Lower lobe of right lung (tissue), 2 donors: ENCODE measurements around the gene LRRK1. TPM values are rescaled to one million over a fixed set of nuclear protein-coding genes. Genes with fewer than 3 reads are reported as not detected.

Source experiments
- ATAC-seq, 2 donors: fragments of 200-7000 bp; cut with Tn5 transposase; one replicate each; pipeline ENCODE4 v1.9.1; 2020 to 2022; ENCODE audit warnings: mild to moderate bottlenecking in 2 of 2, moderate library complexity in 2 of 2
- DNase-seq: peaks from one replicate; pipeline ENCODE4 v3.0.0-alpha.2; 2020
- H3K27ac ChIP-seq: fragments of 200-600 bp; one replicate; pipeline ENCODE4 v1.8.0; 2022
- H3K27me3 ChIP-seq: fragments of 200-600 bp; one replicate; pipeline ENCODE4 v1.8.0; 2022; ENCODE audit warnings: low read depth
- H3K36me3 ChIP-seq: fragments of 200-600 bp; one replicate; pipeline ENCODE4 v1.8.0; 2022; ENCODE audit warnings: mild to moderate bottlenecking
- H3K4me1 ChIP-seq: fragments of 200-600 bp; one replicate; pipeline ENCODE4 v1.8.0; 2022
- H3K4me3 ChIP-seq: fragments of 200-600 bp; one replicate; pipeline ENCODE4 v1.8.0; 2022; ENCODE audit warnings: mild to moderate bottlenecking
- H3K9me3 ChIP-seq: fragments of 200-600 bp; one replicate; pipeline ENCODE4 v1.8.0; 2022
- intact Hi-C: fragments of 100-400 bp; cut with DNase I; formaldehyde crosslinking; loops from one replicate; pipeline ENCODE4 v1.11.0; 2022
- total RNA-seq: library from RNA; stranded (reverse); fragmentation: NEBNext Ultra II Directional; extraction: Animal tissue kit (Norgen Biotek cat#: 25700); gene quantifications from one replicate; pipeline ENCODE4 v1.2.1, GENCODE V29; 2021
- TF ChIP-seq, protein P1 (sequence below): fragments of 200-600 bp; IDR thresholded peaks from one replicate; pipeline ENCODE4 v1.8.0; 2022; ENCODE audit warnings: antibody characterized with exemption, mild to moderate bottlenecking
- donor health status: DM: no; HTN: yes; CAD: no; lungs with severe emphysema.

The LRRK1 gene
- total RNA-seq, 1 donor from 2014 or later = 24.3 TPM

DNA sequence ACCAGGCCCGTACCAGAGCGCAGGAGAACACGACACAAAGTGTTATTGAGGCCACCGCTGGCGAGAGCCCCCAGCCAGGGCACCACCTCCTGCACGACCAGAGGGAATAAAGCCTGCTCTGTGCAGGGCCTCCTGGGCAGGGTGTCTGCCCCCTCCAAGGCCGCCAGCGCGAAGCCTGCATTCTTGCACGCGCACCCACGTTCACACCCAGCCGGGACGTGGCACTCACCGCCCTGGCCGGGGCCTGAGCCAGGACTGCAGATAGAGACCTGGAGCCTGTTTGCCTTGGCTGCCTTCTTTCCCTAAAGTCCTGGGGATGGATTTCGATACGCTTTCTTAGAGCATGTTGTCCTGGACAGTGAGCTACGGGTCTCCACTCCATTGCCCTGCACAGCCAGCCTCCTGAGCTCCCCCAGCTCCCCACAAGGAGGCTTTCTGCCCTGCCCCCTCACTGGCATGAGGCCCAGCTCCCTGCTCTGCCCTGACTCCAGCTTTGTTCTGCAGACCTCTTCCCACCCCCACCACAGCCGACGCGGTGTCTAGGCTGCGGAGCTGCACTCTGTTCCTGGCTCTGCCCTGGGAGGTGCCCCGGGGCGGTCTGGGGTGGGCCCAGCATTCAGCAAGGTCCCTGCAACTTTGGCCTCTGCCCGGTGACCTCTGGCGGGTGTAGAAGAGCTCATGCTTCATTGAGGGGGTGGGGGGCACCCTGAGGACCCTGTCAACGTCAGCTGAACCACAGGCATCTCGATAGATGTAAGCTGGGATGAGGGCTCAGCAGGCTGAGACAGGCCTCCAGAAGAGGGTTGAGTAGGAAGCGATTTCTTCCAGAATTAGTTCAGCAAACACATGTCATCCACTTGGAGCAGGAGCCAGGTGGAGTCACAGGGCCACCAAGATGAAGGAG is 145.0 kb downstream of the LRRK1 start:
- no peak overlapping the region for H3K4me3 ChIP-seq
- DNase-seq = peak; percentile 46
- no peak overlapping the region for H3K27ac ChIP-seq
- intact Hi-C loops = no loop called here
- H3K36me3 ChIP-seq = peaks cover 78% of the 10 kb centered on the region
- no peaks in the 10 kb centered on the region for H3K27me3 ChIP-seq
- ATAC-seq = no peak
- H3K4me1 ChIP-seq = peaks cover 12% of the 10 kb centered on the region
- TF ChIP-seq, protein P1, sequence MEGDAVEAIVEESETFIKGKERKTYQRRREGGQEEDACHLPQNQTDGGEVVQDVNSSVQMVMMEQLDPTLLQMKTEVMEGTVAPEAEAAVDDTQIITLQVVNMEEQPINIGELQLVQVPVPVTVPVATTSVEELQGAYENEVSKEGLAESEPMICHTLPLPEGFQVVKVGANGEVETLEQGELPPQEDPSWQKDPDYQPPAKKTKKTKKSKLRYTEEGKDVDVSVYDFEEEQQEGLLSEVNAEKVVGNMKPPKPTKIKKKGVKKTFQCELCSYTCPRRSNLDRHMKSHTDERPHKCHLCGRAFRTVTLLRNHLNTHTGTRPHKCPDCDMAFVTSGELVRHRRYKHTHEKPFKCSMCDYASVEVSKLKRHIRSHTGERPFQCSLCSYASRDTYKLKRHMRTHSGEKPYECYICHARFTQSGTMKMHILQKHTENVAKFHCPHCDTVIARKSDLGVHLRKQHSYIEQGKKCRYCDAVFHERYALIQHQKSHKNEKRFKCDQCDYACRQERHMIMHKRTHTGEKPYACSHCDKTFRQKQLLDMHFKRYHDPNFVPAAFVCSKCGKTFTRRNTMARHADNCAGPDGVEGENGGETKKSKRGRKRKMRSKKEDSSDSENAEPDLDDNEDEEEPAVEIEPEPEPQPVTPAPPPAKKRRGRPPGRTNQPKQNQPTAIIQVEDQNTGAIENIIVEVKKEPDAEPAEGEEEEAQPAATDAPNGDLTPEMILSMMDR = no peak
- H3K9me3 ChIP-seq = no peaks in the 10 kb centered on the region

DNA sequence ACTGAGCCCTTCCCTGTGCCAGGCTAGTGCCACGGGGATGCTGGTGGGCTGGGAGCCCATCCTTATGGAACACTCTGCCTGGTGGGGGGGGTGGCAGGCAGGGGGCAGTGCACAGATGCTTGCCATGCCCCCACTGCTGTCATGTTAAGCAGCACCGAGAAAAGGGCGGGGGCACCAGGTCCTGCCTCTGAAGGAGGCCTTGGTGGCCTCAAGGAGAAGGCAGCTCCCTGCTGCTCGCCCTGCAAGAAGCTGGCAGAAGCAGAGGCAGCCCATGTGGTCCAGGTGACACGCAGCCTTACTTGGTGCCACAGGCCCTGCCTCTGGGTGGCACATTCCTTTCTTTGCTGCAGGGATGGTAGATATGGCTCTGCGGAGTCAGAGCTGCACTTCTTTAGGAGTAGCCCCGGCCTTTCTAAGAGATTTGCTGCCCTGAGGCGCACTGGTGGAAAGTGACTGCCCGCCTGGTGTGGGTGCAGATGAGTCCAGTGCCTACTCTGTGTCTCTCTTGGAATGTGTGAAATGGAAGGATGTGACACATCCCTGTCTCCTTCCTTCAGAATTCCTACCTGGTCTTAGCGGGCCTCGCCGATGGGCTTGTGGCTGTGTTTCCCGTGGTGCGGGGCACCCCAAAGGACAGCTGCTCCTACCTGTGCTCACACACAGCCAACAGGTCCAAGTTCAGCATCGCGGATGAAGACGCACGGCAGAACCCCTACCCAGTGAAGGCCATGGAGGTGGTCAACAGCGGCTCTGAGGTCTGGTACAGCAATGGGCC is 145.8 kb downstream of the LRRK1 start:
- Histone ChIP-seq H3K36me3 (peaks cover 70% of the 10 kb centered on the region), H3K27ac (no peak overlapping the region), H3K4me3 (no peak overlapping the region), H3K4me1 (peaks cover 19% of the 10 kb centered on the region), H3K27me3 (no peaks in the 10 kb centered on the region), H3K9me3 (no peaks in the 10 kb centered on the region)
- no peak for ATAC-seq
- TF ChIP-seq, protein P1 = no peak
- DNase-seq = peak; percentile 26
- intact Hi-C loops = no loop called here

DNA sequence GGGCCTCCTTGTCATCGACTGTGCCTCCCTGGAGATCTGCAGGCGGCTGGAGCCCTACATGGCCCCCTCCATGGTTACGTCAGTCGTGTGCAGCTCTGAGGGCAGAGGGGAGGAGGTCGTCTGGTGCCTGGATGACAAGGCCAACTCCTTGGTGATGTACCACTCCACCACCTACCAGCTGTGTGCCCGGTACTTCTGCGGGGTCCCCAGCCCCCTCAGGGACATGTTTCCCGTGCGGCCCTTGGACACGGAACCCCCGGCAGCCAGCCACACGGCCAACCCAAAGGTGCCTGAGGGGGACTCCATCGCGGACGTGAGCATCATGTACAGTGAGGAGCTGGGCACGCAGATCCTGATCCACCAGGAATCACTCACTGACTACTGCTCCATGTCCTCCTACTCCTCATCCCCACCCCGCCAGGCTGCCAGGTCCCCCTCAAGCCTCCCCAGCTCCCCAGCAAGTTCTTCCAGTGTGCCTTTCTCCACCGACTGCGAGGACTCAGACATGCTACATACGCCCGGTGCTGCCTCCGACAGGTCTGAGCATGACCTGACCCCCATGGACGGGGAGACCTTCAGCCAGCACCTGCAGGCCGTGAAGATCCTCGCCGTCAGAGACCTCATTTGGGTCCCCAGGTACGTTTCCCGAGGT is 146.5 kb downstream of the LRRK1 start:
- intact Hi-C loops = no loop called here
- Histone ChIP-seq H3K4me3 (no peak overlapping the region), H3K4me1 (peaks cover 18% of the 10 kb centered on the region), H3K27ac (no peak overlapping the region), H3K36me3 (peaks cover 63% of the 10 kb centered on the region), H3K9me3 (no peaks in the 10 kb centered on the region), H3K27me3 (no peaks in the 10 kb centered on the region)
- TF ChIP-seq, protein P1 = no peak
- no peak for ATAC-seq
- peak; percentile 36 for DNase-seq

DNA sequence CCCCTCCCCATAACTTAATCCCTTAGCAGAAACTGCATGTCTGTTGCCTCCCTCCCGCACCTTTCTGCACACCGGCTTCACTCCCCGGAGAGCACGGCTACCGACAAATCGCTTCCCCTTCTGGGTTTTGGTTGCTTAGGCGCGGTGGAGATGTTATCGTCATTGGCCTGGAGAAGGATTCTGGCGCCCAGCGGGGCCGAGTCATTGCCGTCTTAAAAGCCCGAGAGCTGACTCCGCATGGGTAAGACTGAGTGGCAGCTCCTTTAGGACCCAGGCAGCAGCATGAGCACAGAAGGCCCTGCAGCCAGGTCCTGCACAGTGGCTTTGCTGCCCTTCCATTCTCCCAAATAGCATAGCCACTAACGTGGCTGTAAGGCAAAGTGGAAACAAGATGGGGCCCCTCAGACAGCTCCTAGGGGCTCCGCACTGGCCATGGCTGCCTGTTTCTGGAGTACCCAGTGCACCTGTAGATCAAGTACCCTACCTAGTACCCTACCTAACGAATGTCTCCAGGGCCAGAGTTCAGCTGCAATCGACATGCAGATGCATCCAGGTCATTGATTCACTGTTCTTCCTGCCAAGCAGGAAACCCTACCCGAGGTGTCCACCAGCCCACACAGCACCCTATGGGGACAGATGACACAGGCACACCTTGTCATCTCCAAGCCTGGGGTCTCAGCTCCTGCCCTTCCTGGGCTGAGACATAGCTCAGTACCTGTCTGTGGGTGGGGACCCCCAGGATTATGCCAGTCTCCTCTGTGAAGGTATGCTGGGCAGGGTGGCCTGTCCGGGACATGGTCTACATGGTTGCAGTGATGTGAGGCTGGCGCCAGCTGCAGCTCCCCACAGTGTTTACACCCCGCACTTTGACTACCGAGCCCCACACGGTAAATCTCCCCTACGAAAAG is 147.6 kb downstream of the LRRK1 start:
- intact Hi-C loops = no loop called here
- peak; percentile 32 for DNase-seq

More for the DNA sequence above, 147.6 kb downstream of the LRRK1 start:
- Histone ChIP-seq H3K4me1 (peaks cover 15% of the 10 kb centered on the region), H3K36me3 (peaks cover 52% of the 10 kb centered on the region), H3K9me3 (no peaks in the 10 kb centered on the region), H3K27ac (no peak overlapping the region), H3K27me3 (no peaks in the 10 kb centered on the region), H3K4me3 (no peak overlapping the region)
- ATAC-seq = no peak
- TF ChIP-seq, protein P1 = no peak
